PFSK-1 (cell line): ENCODE results near the gene CLPTM1L.

Experiments
- POLR2AphosphoS5 ChIP-seq: IDR thresholded peaks from 2 replicates; pipeline ENCODE4 v1.6.1; 2012; ENCODE audit warnings: low read depth, mild to moderate bottlenecking, control low read depth, low read length, moderate library complexity
- TAF1 ChIP-seq: IDR thresholded peaks from 2 replicates; pipeline ENCODE4 v1.6.1; 2012; ENCODE audit warnings: low read length, control low read depth, borderline replicate concordance; ENCODE audit not compliant: insufficient read depth

GRCh38 chr5:1336106-1336561 is 8.8 kb downstream of the CLPTM1L start:
- no peak for TF ChIP-seq TAF1
- no peak for TF ChIP-seq POLR2AphosphoS5
